GM23248 (cell line): ENCODE results near the gene CD7.

Experiments
- EZH2 ChIP-seq: fragments of 200-600 bp; sonication (generic); IDR thresholded peaks from 2 replicates; pipeline ENCODE4 v1.6.1; 2018; ENCODE audit warnings: antibody characterized with exemption, mild to moderate bottlenecking; ENCODE audit not compliant: insufficient read depth, poor library complexity, severe bottlenecking
- EZH2phosphoT487 ChIP-seq: fragments of 200-600 bp; sonication (generic); IDR thresholded peaks from 2 replicates; pipeline ENCODE4 v1.6.1; 2018; ENCODE audit warnings: antibody characterized with exemption, moderate library complexity, mild to moderate bottlenecking, low read depth; ENCODE audit not compliant: insufficient read depth

- TF ChIP-seq EZH2phosphoT487 (no peak), EZH2 (no peak)
Measured at GRCh38 chr17:82365606-82366295, 48.3 kb upstream of the CD7 start.
